IMR-90 (cell line): ENCODE measurements around the gene PBXIP1. TPM values are rescaled to one million over a fixed set of nuclear protein-coding genes. Genes with fewer than 3 reads are reported as not detected.

Experiments
- ATAC-seq: fragments of 200-7000 bp; cut with Tn5 transposase; 2 replicates; pipeline ENCODE4 v1.9.1; 2020; ENCODE audit warnings: low read depth, mild to moderate bottlenecking, moderate library complexity
- BruUV-seq: library from RNA; stranded (reverse); fragments of 400-500 nt; replicated peaks from 2 replicates; lab custom pipeline; 2021; lab: Mats Ljungman, UMichigan
- CTCF ChIA-PET: fragments of 300-600 bp; formaldehyde crosslinking; extraction: SDS; loops from one replicate; lab custom pipeline; 2021; ENCODE audit warnings: antibody characterized with exemption; lab: Yijun Ruan, JAX
- POLR2A ChIA-PET: fragments of 300-600 bp; sonication (Branson Sonifier 250); formaldehyde crosslinking; loops from one replicate; lab custom pipeline; 2022; ENCODE audit warnings: antibody characterized with exemption; ENCODE audit not compliant: unreplicated experiment; lab: Charles Lee
- DNase-seq: peaks from one replicate; pipeline ENCODE4 v3.0.0; 2013
- H2AFZ ChIP-seq: replicated peaks from 2 replicates; pipeline ENCODE3; 2013; ENCODE audit warnings: low read length, mild to moderate bottlenecking; ENCODE audit not compliant: poor library complexity
- H2AK5ac ChIP-seq: 2 replicates; pipeline ENCODE4 v1.6.1; 2013; ENCODE audit warnings: low read depth, low read length, inconsistent platforms
- H2AK9ac ChIP-seq: replicated peaks from 2 replicates; pipeline ENCODE3; 2013; ENCODE audit warnings: mild to moderate bottlenecking, low read depth, low read length, moderate library complexity; ENCODE audit not compliant: poor library complexity
- H2BK120ac ChIP-seq: 2 replicates; pipeline ENCODE4 v1.6.1; 2013; ENCODE audit warnings: low read depth, low read length, inconsistent platforms
- H2BK15ac ChIP-seq: 3 replicates; pipeline ENCODE4 v1.6.1; 2013; ENCODE audit warnings: low read depth, low read length, inconsistent platforms
- H2BK20ac ChIP-seq: 2 replicates; pipeline ENCODE4 v1.6.1; 2013; ENCODE audit warnings: low read depth, mild to moderate bottlenecking, inconsistent platforms, low read length, moderate library complexity
- H2BK5ac ChIP-seq: 2 replicates; pipeline ENCODE4 v1.6.1; 2013; ENCODE audit warnings: mild to moderate bottlenecking, low read depth, low read length, inconsistent platforms; ENCODE audit not compliant: poor library complexity, severe bottlenecking
- H3K14ac ChIP-seq: replicated peaks from 2 replicates; pipeline ENCODE4 v1.6.1; 2013; ENCODE audit warnings: low read depth, low read length, inconsistent platforms
- H3K18ac ChIP-seq: 2 replicates; pipeline ENCODE4 v1.6.1; 2013; ENCODE audit warnings: low read depth, low read length, control low read depth
- H3K23ac ChIP-seq: 2 replicates; pipeline ENCODE4 v1.6.1; 2013; ENCODE audit warnings: low read depth, low read length, inconsistent platforms
- H3K27ac ChIP-seq: 2 replicates; pipeline ENCODE4 v1.5.1; 2013; ENCODE audit warnings: mild to moderate bottlenecking, control low read depth, low read length; ENCODE audit not compliant: insufficient read depth
- H3K27me3 ChIP-seq: 2 replicates; pipeline ENCODE4 v1.6.1; 2013; ENCODE audit warnings: low read length; ENCODE audit not compliant: control insufficient read depth, insufficient read depth
- H3K36me3 ChIP-seq: 2 replicates; pipeline ENCODE4 v1.6.1; 2013; ENCODE audit warnings: low read length, mixed read lengths; ENCODE audit not compliant: control insufficient read depth, insufficient read depth
- H3K4ac ChIP-seq: 2 replicates; pipeline ENCODE4 v1.6.1; 2013; ENCODE audit warnings: low read depth, low read length, inconsistent platforms
- H3K4me1 ChIP-seq: 2 replicates; pipeline ENCODE4 v1.6.1; 2013; ENCODE audit warnings: low read length, mixed read lengths; ENCODE audit not compliant: control insufficient read depth, insufficient read depth
- H3K4me2 ChIP-seq: 2 replicates; pipeline ENCODE4 v1.6.1; 2013; ENCODE audit warnings: low read depth, mild to moderate bottlenecking, control low read depth, low read length, moderate library complexity
- H3K4me3 ChIP-seq: 2 replicates; pipeline ENCODE4 v1.5.1; 2013; ENCODE audit warnings: low read depth, mild to moderate bottlenecking, control low read depth, low read length, moderate library complexity; ENCODE audit not compliant: insufficient read depth
- H3K56ac ChIP-seq: 2 replicates; pipeline ENCODE4 v1.6.1; 2013; ENCODE audit warnings: low read length, inconsistent platforms; ENCODE audit not compliant: insufficient read depth; ENCODE audit errors: extremely low read depth
- H3K79me1 ChIP-seq, 2 experiments: 2 replicates each; pipeline ENCODE4 v1.6.1; 2013; ENCODE audit warnings: low read length in 2 of 2, inconsistent platforms in 1 of 2, low read depth in 1 of 2
- H3K9ac ChIP-seq: 2 replicates; pipeline ENCODE4 v1.6.1; 2013; ENCODE audit warnings: low read depth, low read length, control low read depth
- H3K9me1 ChIP-seq: 2 replicates; pipeline ENCODE4 v1.6.1; 2013; ENCODE audit warnings: low read length, inconsistent platforms; ENCODE audit not compliant: insufficient read depth
- H3K9me3 ChIP-seq: 2 replicates; pipeline ENCODE4 v1.6.1; 2013; ENCODE audit warnings: low read length; ENCODE audit not compliant: control insufficient read depth, insufficient read depth
- H4K20me1 ChIP-seq: 2 replicates; pipeline ENCODE4 v1.6.1; 2013; ENCODE audit warnings: low read length, inconsistent platforms; ENCODE audit not compliant: insufficient read depth
- H4K5ac ChIP-seq: 2 replicates; pipeline ENCODE4 v1.6.1; 2013; ENCODE audit warnings: mild to moderate bottlenecking, low read depth, low read length, control low read depth
- H4K8ac ChIP-seq, 2 experiments: 2 replicates each; pipeline ENCODE4 v1.6.1; 2013; ENCODE audit warnings: low read depth in 2 of 2, low read length in 2 of 2, control low read depth in 1 of 2, inconsistent platforms in 1 of 2
- H4K91ac ChIP-seq: 2 replicates; pipeline ENCODE4 v1.6.1; 2013; ENCODE audit warnings: low read depth, low read length, inconsistent platforms; ENCODE audit not compliant: insufficient read depth
- MXI1 ChIP-seq: IDR thresholded peaks from 2 replicates; pipeline ENCODE4 v1.6.1; 2012; ENCODE audit warnings: low read depth, mild to moderate bottlenecking, low read length, moderate library complexity, borderline replicate concordance
- RAD21 ChIP-seq: IDR thresholded peaks from 2 replicates; pipeline ENCODE4 v1.6.1; 2012; ENCODE audit warnings: low read length, improper control_type of control experiment
- WGBS, 2 experiments: methylation state at CpG; one replicate each; pipeline versions ENCODE4 v1.1.5 to v1.1.7; 2013; ENCODE audit warnings: missing lambda C conversion rate in 2 of 2; ENCODE audit not compliant: insufficient read length in 1 of 2; ENCODE audit errors: extremely low coverage in 2 of 2; 5-methylcytosine and 5-hydroxymethylcytosine counted together
- dilution Hi-C: fragments of 300-500 bp; cut with HindIII; formaldehyde crosslinking; loops from one replicate; pipeline ENCODE4 v1.14.3; 2018; ENCODE audit warnings: low sequenced_read_pairs; ENCODE audit not compliant: unreplicated experiment
- in situ Hi-C: fragments of 300-500 bp; cut with MboI; formaldehyde crosslinking; loops from 3 replicates; pipeline ENCODE4 v1.14.3; 2019; ENCODE audit warnings: low sequenced_read_pairs, inconsistent platforms, mixed read lengths
- intact Hi-C: fragments of 100-400 bp; cut with micrococcal nuclease; formaldehyde crosslinking; loops from 2 replicates; pipeline ENCODE4 v1.10.0; 2022
- polyA plus RNA-seq, 3 experiments: library from polyadenylated mRNA; depleted of rRNA; stranded (reverse); fragments of >200 nt; gene quantifications; 2 replicates each; pipeline ENCODE4 v1.2.3, GENCODE V29; 2012; ENCODE audit warnings: low replicate concordance in 1 of 3
- total RNA-seq: library from RNA; depleted of rRNA; stranded (reverse); fragments of >200 nt; gene quantifications from 2 replicates; pipeline ENCODE4 v1.2.3, GENCODE V29; 2012
- TF ChIP-seq, protein P1 (sequence below): conservative IDR thresholded peaks from 2 replicates; pipeline ENCODE4 v1.5.1; 2012; ENCODE audit warnings: mild to moderate bottlenecking, low read depth, low read length, improper control_type of control experiment

PBXIP1 gene
- total and polyA plus RNA-seq, 2 of the 4 experiments (the other 2 are of a cell fraction), result 28.3 to 44.2 TPM

DNA sequence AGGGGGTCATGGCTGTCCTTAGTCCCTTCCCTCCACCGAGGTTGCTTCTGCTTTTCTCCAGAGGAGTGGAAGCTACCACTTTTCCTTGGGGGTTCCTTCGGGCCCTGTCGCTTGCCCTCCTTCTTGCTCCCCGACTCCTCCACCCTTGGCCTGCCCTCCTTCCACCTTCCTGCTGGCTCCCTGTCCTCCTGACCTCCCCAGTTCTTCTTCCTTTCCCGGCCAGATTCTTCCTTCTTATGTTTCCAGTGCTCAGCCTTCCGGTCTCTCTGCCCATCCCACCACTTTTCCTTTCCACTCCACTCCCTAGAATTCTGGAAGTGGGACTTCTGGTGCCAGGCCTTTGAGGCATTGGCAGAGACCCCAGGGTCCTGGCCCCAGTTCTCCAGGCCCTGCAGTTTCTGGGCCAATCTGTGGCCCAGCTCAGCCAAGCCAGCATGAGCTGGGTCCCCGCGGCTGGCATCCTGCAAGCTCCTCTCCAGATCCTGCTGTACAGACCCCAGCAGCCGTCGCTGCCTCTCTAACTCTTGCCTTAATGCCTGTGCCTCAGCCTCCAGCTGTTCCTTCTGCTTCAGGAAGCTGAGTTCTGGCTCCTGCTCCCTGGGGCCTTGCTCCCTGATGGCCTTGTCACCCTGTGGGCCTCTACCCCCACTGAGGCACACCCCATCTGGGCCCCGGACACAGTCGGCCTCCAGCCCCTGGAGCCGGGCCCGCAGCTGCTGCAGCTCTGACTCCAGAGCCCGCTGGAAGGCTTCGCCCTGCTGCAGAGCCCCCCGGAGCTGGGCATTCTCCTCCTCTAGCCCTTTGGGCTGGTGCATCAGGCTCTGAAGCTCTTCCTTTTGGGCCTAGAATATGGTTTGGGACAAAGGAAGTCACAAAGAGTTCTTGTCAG, 9.7 kb downstream of the PBXIP1 start:
- Histone ChIP-seq H3K9me1 (no peaks in the 10 kb centered on the region), H3K36me3 (peaks cover 43% of the 10 kb centered on the region), H3K9ac (no peak overlapping the region), H2AK9ac (no peak overlapping the region), H4K8ac (no peak overlapping the region), H3K27ac (no peak overlapping the region), H2AK5ac (no peak overlapping the region), H2BK20ac (no peak overlapping the region), H2BK15ac (no peak overlapping the region), H3K79me1 (no peaks in the 10 kb centered on the region; a peak in 1 of 4 replicates), H3K4ac (no peak overlapping the region), H3K27me3 (no peaks in the 10 kb centered on the region), H2AFZ (no peak overlapping the region), H3K4me3 (no peak overlapping the region), H4K5ac (no peak overlapping the region), H3K18ac (no peak overlapping the region), H3K4me2 (no peak overlapping the region), H3K56ac (no peak overlapping the region), H4K20me1 (no peaks in the 10 kb centered on the region; the same call in 1 of the 2 replicates), H2BK120ac (no peak overlapping the region), H2BK5ac (no peak overlapping the region), H3K14ac (no peak overlapping the region), H4K91ac (no peak overlapping the region), H3K9me3 (no peaks in the 10 kb centered on the region), H3K23ac (no peak overlapping the region), H3K4me1 (no peaks in the 10 kb centered on the region; the same call in 1 of the 2 replicates)
- POLR2A ChIA-PET, result no interaction called here
- DNase-seq (no peak), ATAC-seq (no peak)
- WGBS, 2 experiments, result 78% methylated on average over 3 of the region's 17 CpGs; no CpG with 5 or more reads in 1 of the 2 experiments
- CTCF ChIA-PET, result no interaction called here
- no TSS peak for BruUV-seq
- intact Hi-C loops, result no loop called here
- no peak for TF ChIP-seq MXI1
- no peak for TF ChIP-seq RAD21
- TF ChIP-seq, protein P1, sequence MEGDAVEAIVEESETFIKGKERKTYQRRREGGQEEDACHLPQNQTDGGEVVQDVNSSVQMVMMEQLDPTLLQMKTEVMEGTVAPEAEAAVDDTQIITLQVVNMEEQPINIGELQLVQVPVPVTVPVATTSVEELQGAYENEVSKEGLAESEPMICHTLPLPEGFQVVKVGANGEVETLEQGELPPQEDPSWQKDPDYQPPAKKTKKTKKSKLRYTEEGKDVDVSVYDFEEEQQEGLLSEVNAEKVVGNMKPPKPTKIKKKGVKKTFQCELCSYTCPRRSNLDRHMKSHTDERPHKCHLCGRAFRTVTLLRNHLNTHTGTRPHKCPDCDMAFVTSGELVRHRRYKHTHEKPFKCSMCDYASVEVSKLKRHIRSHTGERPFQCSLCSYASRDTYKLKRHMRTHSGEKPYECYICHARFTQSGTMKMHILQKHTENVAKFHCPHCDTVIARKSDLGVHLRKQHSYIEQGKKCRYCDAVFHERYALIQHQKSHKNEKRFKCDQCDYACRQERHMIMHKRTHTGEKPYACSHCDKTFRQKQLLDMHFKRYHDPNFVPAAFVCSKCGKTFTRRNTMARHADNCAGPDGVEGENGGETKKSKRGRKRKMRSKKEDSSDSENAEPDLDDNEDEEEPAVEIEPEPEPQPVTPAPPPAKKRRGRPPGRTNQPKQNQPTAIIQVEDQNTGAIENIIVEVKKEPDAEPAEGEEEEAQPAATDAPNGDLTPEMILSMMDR, result no peak
- dilution Hi-C loops, result no loop called here
- in situ Hi-C loops, result no loop called here
